ENCODE measurements around the gene MT1H.

The MT1H gene

GRCh38 chr16:56695246-56695645 is 25.6 kb downstream of the MT1H start:
- TF ChIP-seq CTCF (IDR thresholded peaks at IDR 0.05; ENCODE audit: low read depth, low read length), result no peak
- Histone ChIP-seq H3K9me3 (ENCODE audit: severe bottlenecking) (peaks cover 5% of the 10 kb centered on the region), H3K4me3 (ENCODE audit: low read depth, low read length) (no peak overlapping the region), H3K27me3 (ENCODE audit: insufficient read depth, low read depth, severe bottlenecking) (no peaks in the 10 kb centered on the region), H3K36me3 (no peaks in the 10 kb centered on the region), H3K27ac (no peak overlapping the region)
- no peak for DNase-seq

- no peak for TF ChIP-seq CTCF (IDR thresholded peaks at IDR 0.05; ENCODE audit: low read depth, low read length)
- Histone ChIP-seq H3K36me3 (no peaks in the 10 kb centered on the region), H3K27me3 (ENCODE audit: insufficient read depth, low read depth, severe bottlenecking) (no peaks in the 10 kb centered on the region), H3K4me3 (ENCODE audit: low read depth, low read length) (no peak overlapping the region), H3K27ac (no peak overlapping the region), H3K9me3 (ENCODE audit: severe bottlenecking) (peaks cover 5% of the 10 kb centered on the region)
- DNase-seq, result no peak
Measured at GRCh38 chr16:56697456-56698155, 28.0 kb downstream of the MT1H start.

GRCh38 chr16:56700195-56700594 is 30.6 kb downstream of the MT1H start:
- TF ChIP-seq CTCF (IDR thresholded peaks at IDR 0.05; ENCODE audit: low read depth, low read length), result no peak
- Histone ChIP-seq H3K27me3 (ENCODE audit: insufficient read depth, low read depth, severe bottlenecking) (no peaks in the 10 kb centered on the region), H3K9me3 (ENCODE audit: severe bottlenecking) (peaks cover 5% of the 10 kb centered on the region), H3K4me3 (ENCODE audit: low read depth, low read length) (no peak overlapping the region), H3K27ac (no peak overlapping the region), H3K36me3 (no peaks in the 10 kb centered on the region)
- no peak for DNase-seq

GRCh38 chr16:56700631-56701030 is 31.0 kb downstream of the MT1H start:
- no peak for DNase-seq
- no peak overlapping the region for H3K27ac ChIP-seq
- H3K4me3 ChIP-seq (ENCODE audit: low read depth, low read length), result no peak overlapping the region
- H3K27me3 ChIP-seq (ENCODE audit: insufficient read depth, low read depth, severe bottlenecking), result no peaks in the 10 kb centered on the region
- H3K9me3 ChIP-seq (ENCODE audit: severe bottlenecking), result peaks cover 5% of the 10 kb centered on the region
- no peak for TF ChIP-seq CTCF (IDR thresholded peaks at IDR 0.05; ENCODE audit: low read depth, low read length)
- no peaks in the 10 kb centered on the region for H3K36me3 ChIP-seq

GRCh38 chr16:56701534-56701933 is 31.9 kb downstream of the MT1H start:
- Histone ChIP-seq H3K9me3 (ENCODE audit: severe bottlenecking) (peaks cover 5% of the 10 kb centered on the region), H3K36me3 (no peaks in the 10 kb centered on the region), H3K27ac (no peak overlapping the region), H3K4me3 (ENCODE audit: low read depth, low read length) (no peak overlapping the region), H3K27me3 (ENCODE audit: insufficient read depth, low read depth, severe bottlenecking) (no peaks in the 10 kb centered on the region)
- DNase-seq, result no peak
- no peak for TF ChIP-seq CTCF (IDR thresholded peaks at IDR 0.05; ENCODE audit: low read depth, low read length)

GRCh38 chr16:56702836-56703235 is 33.2 kb downstream of the MT1H start:
- H3K27me3 ChIP-seq (ENCODE audit: insufficient read depth, low read depth, severe bottlenecking), result no peaks in the 10 kb centered on the region
- H3K9me3 ChIP-seq (ENCODE audit: severe bottlenecking), result peaks cover 2% of the 10 kb centered on the region
- no peaks in the 10 kb centered on the region for H3K36me3 ChIP-seq
- no peak for DNase-seq
- no peak for TF ChIP-seq CTCF (IDR thresholded peaks at IDR 0.05; ENCODE audit: low read depth, low read length)
- no peak overlapping the region for H3K27ac ChIP-seq
- H3K4me3 ChIP-seq (ENCODE audit: low read depth, low read length), result no peak overlapping the region
